H7 (cell line): ENCODE results near the gene GNG7. TPM values are rescaled to one million over a fixed set of nuclear protein-coding genes. Genes with fewer than 3 reads are reported as not detected.
A peak's percentile ranks its signal among the peaks of the same experiment; 100 is the strongest.
"Not testable (repeated sequence)": the region's sequence is repeated elsewhere in the genome, so short reads cannot be mapped to it uniquely, and the experiment has no call there.

Experiments used
- DNase-seq: peaks from one replicate; pipeline ENCODE4 v3.0.0; 2012
- H3K27me3 ChIP-seq: 2 replicates; pipeline ENCODE4 v1.6.0; 2011; ENCODE audit warnings: mild to moderate bottlenecking, low read length; ENCODE audit not compliant: control insufficient read depth, insufficient read depth
- H3K36me3 ChIP-seq: replicated peaks from 2 replicates; pipeline ENCODE4 v1.5.1; 2011; ENCODE audit warnings: low read length; ENCODE audit not compliant: control insufficient read depth, insufficient read depth
- H3K4me3 ChIP-seq: 2 replicates; pipeline ENCODE4 v1.5.1; 2011; ENCODE audit warnings: low read depth, mild to moderate bottlenecking, control low read depth, low read length, moderate library complexity; ENCODE audit not compliant: insufficient read depth
- total RNA-seq: library from RNA; depleted of rRNA; stranded (reverse); fragments of >200 nt; shearing (Covaris generic); gene quantifications from 2 replicates; pipeline ENCODE4 v1.2.3, GENCODE V29; 2014

Gene GNG7
- total RNA-seq, 1 experiment from 2014 or later, result 1.1 TPM

DNA sequence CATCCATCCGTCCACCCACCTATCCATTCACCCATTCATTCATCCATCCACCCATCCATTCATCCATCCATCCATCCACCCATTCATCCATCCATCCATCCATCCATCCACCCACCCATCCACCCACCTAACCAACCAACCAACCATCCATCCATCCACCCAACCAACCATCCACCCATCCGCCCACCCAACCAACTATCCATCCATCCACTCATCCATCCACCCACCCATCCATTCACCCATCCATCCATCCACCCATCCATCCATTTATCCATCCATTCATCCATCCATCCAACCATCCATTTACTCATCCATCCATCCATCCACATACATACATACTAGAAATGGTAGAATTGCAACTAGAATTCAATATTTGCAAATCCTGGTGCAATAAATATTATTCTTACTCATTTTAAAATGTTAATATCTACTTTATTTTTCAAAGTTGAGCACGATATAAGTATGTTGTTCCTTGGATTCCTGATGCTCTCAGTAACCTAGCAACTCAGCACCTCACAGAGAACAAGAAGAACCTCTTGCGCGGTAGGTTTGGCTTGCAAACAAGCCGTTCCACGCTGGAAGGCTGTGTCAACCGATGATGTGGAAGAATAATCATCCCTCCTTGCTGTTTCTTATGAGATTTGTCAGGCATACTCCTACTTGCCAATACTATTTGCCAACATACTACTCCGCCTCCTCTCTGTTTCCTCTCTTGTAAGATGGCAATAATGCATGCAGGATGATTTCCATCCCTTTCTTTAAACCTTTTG is 111.7 kb downstream of the GNG7 start:
- no peaks in the 10 kb centered on the region for H3K27me3 ChIP-seq
- DNase-seq, result no peak
- H3K36me3 ChIP-seq, result no peaks in the 10 kb centered on the region
- no peak overlapping the region for H3K4me3 ChIP-seq

DNA sequence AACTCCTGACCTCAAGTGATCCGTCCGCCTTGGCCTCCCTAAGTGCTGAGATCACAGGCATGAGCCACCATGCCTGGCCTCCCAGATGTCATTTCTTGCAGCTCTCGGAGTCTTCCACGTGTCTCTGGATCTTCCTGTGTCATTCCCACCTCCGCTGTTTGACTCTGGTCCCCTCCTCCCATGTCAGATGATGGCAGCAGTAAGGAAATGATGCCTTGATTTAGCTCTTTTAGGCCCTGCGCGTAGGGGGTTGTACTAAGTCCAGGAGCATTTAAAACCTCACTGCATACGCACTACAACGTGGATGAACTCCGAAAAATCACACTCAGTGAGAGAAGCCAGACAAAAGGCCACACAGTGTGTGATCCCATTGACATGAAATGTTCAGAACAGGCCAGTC is 113.1 kb downstream of the GNG7 start:
- DNase-seq, result no peak
- H3K36me3 ChIP-seq, result no peaks in the 10 kb centered on the region

GRCh38 chr19:2588081-2588777 is 114.3 kb downstream of the GNG7 start:
- H3K36me3 ChIP-seq, result no peaks in the 10 kb centered on the region
- no peak for DNase-seq
- no peak overlapping the region for H3K4me3 ChIP-seq
- no peaks in the 10 kb centered on the region for H3K27me3 ChIP-seq

More for the DNA sequence above, 113.1 kb downstream of the GNG7 start:
- Histone ChIP-seq H3K4me3 (no peak overlapping the region), H3K27me3 (no peaks in the 10 kb centered on the region)

DNA sequence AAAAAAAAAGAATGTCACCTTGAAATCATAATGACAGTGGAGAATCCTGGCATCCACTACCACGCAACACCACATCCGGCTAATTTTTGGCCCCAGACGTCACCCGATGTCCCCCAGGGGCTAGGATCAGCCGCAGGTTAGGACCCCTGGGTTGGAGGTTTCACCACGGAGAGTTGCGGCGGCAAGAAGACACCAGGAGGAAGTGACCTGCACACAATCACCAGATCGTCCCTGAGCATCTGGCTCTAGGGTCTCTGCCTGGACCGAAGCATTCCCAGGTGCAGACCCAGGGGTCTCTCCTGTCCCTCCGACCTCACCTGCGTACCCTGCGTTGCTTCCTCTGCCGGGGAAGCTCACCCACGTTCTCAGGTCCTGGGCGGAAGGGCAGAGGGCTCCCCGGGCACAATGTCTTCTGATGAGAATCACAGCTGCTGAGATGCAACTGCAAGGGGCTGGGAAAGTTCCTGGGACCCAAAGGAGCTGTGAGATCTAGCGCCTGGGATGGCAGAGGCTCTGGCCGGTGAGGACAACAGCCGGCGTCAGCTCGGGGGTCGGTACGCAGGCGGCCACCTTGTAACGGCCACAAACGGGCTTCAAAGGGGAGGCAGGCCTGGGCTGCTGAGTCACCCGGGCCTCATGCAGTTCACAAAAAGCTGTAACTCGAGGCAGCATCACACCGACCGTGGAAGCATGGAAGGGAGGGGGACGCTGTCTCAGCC is 115.3 kb downstream of the GNG7 start:
- Histone ChIP-seq H3K27me3 (no peaks in the 10 kb centered on the region), H3K36me3 (no peaks in the 10 kb centered on the region), H3K4me3 (no peak overlapping the region)
- DNase-seq, result peak; percentile 77

GRCh38 chr19:2586196-2586595 is 116.3 kb downstream of the GNG7 start:
- Histone ChIP-seq H3K4me3 (no peak overlapping the region), H3K36me3 (no peaks in the 10 kb centered on the region), H3K27me3 (no peaks in the 10 kb centered on the region)
- DNase-seq, result peak; percentile 35

GRCh38 chr19:2584002-2584401 is 118.5 kb downstream of the GNG7 start:
- no peak overlapping the region for H3K4me3 ChIP-seq
- no peaks in the 10 kb centered on the region for H3K27me3 ChIP-seq
- no peak for DNase-seq
- no peaks in the 10 kb centered on the region for H3K36me3 ChIP-seq

GRCh38 chr19:2582984-2583956 is 119.2 kb downstream of the GNG7 start:
- Histone ChIP-seq H3K4me3 (no peak overlapping the region), H3K27me3 (no peaks in the 10 kb centered on the region), H3K36me3 (no peaks in the 10 kb centered on the region)
- no peak for DNase-seq

DNA sequence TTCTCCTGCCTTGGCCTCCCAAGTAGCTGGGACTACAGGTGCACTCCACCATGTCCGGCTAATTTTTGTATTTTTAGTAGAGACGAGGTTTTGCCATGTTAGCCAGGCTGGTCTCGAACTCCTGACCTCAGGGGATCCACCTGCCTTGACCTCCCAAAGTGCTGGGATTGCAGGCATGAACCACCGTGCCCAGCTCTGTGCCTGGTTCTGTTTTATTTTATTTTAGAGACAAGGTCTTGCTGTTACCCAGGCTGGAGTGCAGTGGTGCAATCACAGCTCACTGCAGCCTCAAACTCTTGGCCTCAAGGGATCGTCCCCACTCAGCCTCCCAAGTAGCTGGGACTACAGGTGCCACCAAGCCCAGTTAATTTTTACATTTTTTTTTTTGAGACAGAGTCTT is 122.1 kb downstream of the GNG7 start:
- not testable (repeated sequence) for H3K27me3 ChIP-seq, DNase-seq, H3K4me3 ChIP-seq, H3K36me3 ChIP-seq

DNA sequence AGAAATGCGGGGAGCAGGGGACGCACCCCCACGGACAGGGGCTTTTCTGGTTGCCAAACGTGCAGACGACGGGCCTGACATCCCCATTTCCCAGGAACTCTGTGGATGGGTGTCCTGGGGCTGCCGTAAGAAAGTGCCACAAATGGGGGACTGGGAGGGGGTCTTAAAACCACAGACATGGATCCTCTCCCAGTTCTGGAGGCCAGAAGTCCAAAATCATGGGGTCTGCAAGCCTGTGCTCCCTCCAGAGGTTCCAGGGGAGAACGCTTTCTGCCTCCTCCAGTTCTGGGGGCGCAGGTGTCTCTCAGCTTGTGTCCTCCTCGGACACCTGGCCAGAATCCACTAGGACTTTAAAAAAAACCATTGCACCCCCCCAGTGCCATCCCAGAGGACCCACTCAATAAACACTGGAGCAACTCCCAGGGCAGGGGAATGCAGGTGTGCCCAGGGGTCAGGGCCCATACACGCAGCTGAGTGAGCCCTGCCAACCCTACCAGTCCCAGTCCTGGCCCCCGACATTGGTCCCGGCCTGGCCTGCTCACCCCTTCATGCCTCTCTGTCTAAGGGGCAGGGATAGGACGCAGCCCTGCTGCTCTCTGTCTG is 122.7 kb downstream of the GNG7 start:
- Histone ChIP-seq H3K27me3 (no peaks in the 10 kb centered on the region), H3K4me3 (no peak overlapping the region; the same call in 1 of the 2 replicates), H3K36me3 (no peaks in the 10 kb centered on the region; the same call in 1 of the 2 replicates)
- DNase-seq, result no peak

DNA sequence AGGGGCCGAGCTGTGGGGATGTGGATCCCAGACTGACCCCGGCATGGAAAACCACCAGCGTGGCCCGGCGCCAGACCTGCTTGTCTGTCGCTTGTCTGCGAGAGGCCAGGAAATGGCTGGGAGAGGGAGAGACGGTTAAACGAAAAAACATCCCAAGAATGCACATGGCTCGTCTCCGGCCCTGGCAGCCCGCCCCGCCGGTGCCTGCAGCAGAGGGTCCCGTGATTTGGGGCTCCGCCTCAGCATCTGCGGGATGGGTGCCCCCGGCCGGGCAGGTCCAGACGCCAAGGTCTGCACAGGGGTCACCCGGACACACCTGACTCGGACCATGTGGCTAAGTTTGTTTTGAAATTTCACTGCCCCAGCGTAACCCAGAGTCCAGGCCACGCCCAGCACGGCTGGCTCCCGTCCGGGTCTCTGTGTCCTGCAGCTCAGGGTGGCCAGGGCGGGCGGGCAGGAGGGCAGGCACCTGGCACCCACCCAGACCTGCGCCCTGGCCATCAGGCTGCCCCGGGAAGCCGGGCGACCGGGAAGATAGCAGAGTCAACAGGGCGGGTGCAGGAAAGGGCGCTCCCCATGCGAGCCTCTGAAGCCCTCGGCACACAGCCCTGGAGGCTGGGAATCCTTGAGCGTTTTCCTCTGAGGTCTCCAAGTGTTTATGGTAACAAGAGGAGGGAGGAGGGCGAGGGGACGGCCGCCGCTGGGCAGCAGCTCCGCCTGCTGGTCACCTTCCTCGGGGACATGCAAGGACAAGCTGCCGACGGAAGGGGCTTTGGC is 123.4 kb downstream of the GNG7 start:
- peak; percentile 94 for DNase-seq
- no peaks in the 10 kb centered on the region; the same call in 1 of the 2 replicates for H3K36me3 ChIP-seq
- H3K4me3 ChIP-seq, result peak overlapping the region; percentile 44
- no peaks in the 10 kb centered on the region for H3K27me3 ChIP-seq

GRCh38 chr19:2578391-2578890 is 124.1 kb downstream of the GNG7 start:
- H3K36me3 ChIP-seq, result no peaks in the 10 kb centered on the region; the same call in 1 of the 2 replicates
- peak; percentile 71 for DNase-seq
- no peaks in the 10 kb centered on the region for H3K27me3 ChIP-seq
- peak overlapping the region; percentile 44 for H3K4me3 ChIP-seq

DNA sequence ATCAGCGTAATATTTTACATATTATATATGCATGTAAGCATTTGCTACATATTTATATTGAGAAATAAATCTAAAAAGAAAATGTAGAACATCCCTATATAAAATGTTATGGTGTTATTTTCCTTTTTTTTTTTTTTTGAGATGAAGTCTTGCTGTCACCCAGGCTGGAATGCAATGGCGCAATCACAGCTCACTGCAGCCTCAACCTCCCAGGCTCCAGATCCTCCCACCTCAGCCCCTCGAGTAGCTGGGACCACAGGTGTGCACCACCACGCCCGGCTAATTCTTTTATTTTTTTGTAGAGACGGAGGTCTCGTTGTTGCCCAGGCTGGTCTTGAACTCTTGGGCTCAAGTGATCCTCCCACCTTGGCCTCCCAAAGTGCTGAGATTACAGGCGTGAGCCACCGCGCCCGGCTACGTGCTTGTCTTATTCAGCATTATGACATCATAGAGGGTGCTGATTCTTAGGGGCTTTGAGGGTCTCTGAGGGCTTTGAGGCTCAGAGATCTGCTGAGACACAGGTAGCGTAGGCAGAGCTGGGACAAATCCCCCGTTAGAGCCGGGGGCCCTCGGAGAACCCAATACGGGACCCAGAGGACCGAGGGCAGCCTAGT is 124.7 kb downstream of the GNG7 start:
- Histone ChIP-seq H3K4me3 (no peak overlapping the region), H3K36me3 (no peaks in the 10 kb centered on the region; the same call in 1 of the 2 replicates), H3K27me3 (no peaks in the 10 kb centered on the region)
- DNase-seq, result no peak
